ENCODE measurements around the gene DHFR. TPM values are rescaled to one million over a fixed set of nuclear protein-coding genes. Genes with fewer than 3 reads are reported as not detected.
A peak's percentile ranks its signal among the peaks of the same experiment; 100 is the strongest.

DHFR gene
- total RNA-seq, 1 donor from 2014 or later, result 55.1 TPM

GRCh38 chr5:80623999-80624398 lies 30.8 kb downstream of the DHFR start:
- Mint-ChIP-seq H3K27ac (peak overlapping the region; percentile 48), H3K9me3 (peaks cover 4% of the 10 kb centered on the region), H3K27me3 (no peaks in the 10 kb centered on the region), H3K4me1 (ENCODE audit: unreplicated experiment) (no peaks in the 10 kb centered on the region), H3K4me3 (no peak overlapping the region), H3K36me3 (peaks cover 10% of the 10 kb centered on the region)
- no peak for TF ChIP-seq CTCF (conservative IDR thresholded peaks at IDR 0.05)
- DNase-seq (ENCODE audit: extremely low spot score, unreplicated experiment), result no peak

DNA sequence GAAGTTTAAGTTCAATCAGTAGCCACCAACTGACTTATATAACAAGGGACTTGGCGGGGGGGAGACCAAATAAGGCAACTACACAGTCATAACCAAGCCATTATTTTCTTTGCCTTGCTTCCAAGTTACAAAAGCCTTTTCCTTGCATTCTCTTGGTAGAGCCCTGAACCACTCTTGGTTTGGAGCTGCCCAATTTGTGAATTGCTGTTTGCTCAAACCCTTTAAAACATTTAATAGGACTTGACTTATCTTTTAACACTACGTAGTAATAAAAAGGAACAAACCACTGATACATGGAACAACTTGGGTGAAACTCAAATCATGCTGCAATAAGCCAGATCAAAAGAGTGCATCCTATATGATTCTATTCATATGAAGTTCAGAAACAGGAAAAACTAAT lies 32.0 kb downstream of the DHFR start:
- H3K27me3 Mint-ChIP-seq, result no peaks in the 10 kb centered on the region
- H3K4me1 Mint-ChIP-seq (ENCODE audit: unreplicated experiment), result no peaks in the 10 kb centered on the region
- H3K4me3 Mint-ChIP-seq, result no peak overlapping the region
- peaks cover 4% of the 10 kb centered on the region for H3K9me3 Mint-ChIP-seq
- DNase-seq (ENCODE audit: extremely low spot score, unreplicated experiment), result no peak
- TF ChIP-seq CTCF (conservative IDR thresholded peaks at IDR 0.05), result no peak
- no peak overlapping the region for H3K27ac Mint-ChIP-seq
- H3K36me3 Mint-ChIP-seq, result peaks cover 10% of the 10 kb centered on the region

- Mint-ChIP-seq H3K27ac (no peak overlapping the region), H3K4me1 (ENCODE audit: unreplicated experiment) (no peaks in the 10 kb centered on the region), H3K27me3 (peaks cover 7% of the 10 kb centered on the region), H3K4me3 (no peak overlapping the region), H3K9me3 (peaks cover 4% of the 10 kb centered on the region), H3K36me3 (peaks cover 10% of the 10 kb centered on the region)
- TF ChIP-seq CTCF (conservative IDR thresholded peaks at IDR 0.05), result no peak
- no peak for DNase-seq (ENCODE audit: extremely low spot score, unreplicated experiment)
Measured at GRCh38 chr5:80620211-80620610, 34.6 kb downstream of the DHFR start.

DNA sequence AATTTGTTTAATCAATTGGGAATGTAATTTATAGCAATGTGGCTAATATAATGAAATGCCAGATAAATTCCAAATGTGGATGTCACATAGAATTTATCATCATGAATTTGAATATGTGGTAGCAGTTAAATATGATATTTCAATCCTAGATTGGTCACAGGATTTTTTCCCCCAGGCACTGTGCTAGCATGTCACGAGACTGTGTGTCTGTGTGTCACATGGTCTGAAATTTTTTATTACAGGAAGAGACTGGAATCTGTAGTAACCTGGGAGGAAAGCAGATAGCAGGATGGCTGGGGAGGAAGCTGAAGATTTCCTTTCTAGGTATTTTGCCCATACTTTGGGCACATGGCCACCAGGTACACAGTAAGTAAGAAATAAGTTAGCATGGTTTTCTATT lies 35.7 kb downstream of the DHFR start:
- no peak for TF ChIP-seq CTCF (conservative IDR thresholded peaks at IDR 0.05)
- peaks cover 8% of the 10 kb centered on the region for H3K27me3 Mint-ChIP-seq
- H3K36me3 Mint-ChIP-seq, result peaks cover 10% of the 10 kb centered on the region
- H3K9me3 Mint-ChIP-seq, result peaks cover 4% of the 10 kb centered on the region
- no peak overlapping the region for H3K4me3 Mint-ChIP-seq
- H3K4me1 Mint-ChIP-seq (ENCODE audit: unreplicated experiment), result no peaks in the 10 kb centered on the region
- no peak for DNase-seq (ENCODE audit: extremely low spot score, unreplicated experiment)
- H3K27ac Mint-ChIP-seq, result no peak overlapping the region

DNA sequence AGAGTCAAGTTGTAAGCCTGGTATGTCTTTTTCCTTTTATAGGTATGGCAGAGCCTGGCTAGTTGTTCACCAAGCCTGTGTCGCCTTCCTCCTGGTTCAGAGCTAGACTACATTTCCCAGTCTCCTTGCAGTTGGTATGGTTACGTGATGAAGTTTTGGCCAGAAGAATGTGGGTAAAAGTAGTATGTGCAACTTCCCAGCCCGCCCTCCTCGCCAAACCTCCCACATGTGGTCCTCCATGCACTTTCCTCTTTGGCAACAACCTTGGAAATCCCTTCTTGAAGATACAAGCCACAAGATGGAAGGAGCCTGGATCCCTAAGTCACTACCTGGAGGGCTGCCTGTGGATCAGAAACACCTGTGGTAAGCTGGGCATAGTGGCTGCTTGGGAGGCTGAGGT lies 36.3 kb downstream of the DHFR start:
- H3K27ac Mint-ChIP-seq, result no peak overlapping the region
- DNase-seq (ENCODE audit: extremely low spot score, unreplicated experiment), result no peak
- H3K27me3 Mint-ChIP-seq, result peaks cover 8% of the 10 kb centered on the region
- no peak for TF ChIP-seq CTCF (conservative IDR thresholded peaks at IDR 0.05)
- no peak overlapping the region for H3K4me3 Mint-ChIP-seq
- no peaks in the 10 kb centered on the region for H3K4me1 Mint-ChIP-seq (ENCODE audit: unreplicated experiment)
- peaks cover 4% of the 10 kb centered on the region for H3K9me3 Mint-ChIP-seq
- H3K36me3 Mint-ChIP-seq, result peaks cover 10% of the 10 kb centered on the region

Data from type B pancreatic cell (in vitro differentiated cells).